GM23248 (cell line): ENCODE results near the gene COL19A1. TPM values are rescaled to one million over a fixed set of nuclear protein-coding genes. Genes with fewer than 3 reads are reported as not detected.

Experiments used
- DNase-seq: peaks from one replicate; pipeline ENCODE4 v3.0.0-alpha.2; 2015
- H2AFZ ChIP-seq: fragments of 200-600 bp; sonication (generic); 2 replicates; pipeline ENCODE4 v1.6.1; 2016; ENCODE audit warnings: antibody characterized with exemption
- H3F3A ChIP-seq: fragments of 200-600 bp; sonication (generic); 2 replicates; pipeline ENCODE4 v1.6.1; 2016; ENCODE audit warnings: mild to moderate bottlenecking, antibody characterized with exemption, mixed run types; ENCODE audit not compliant: insufficient read depth
- H3K27ac ChIP-seq: fragments of 200-600 bp; sonication (generic); 2 replicates; pipeline ENCODE4 v1.5.1; 2016; ENCODE audit warnings: mild to moderate bottlenecking
- H3K27me3 ChIP-seq: fragments of 200-600 bp; sonication (generic); replicated peaks from 2 replicates; pipeline ENCODE4 v1.6.1; 2016; ENCODE audit warnings: mild to moderate bottlenecking; ENCODE audit not compliant: insufficient read depth
- H3K36me3 ChIP-seq: fragments of 200-600 bp; sonication (generic); 2 replicates; pipeline ENCODE4 v1.6.1; 2016; ENCODE audit warnings: low read depth, mild to moderate bottlenecking
- H3K4me1 ChIP-seq: fragments of 200-600 bp; sonication (generic); 2 replicates; pipeline ENCODE4 v1.6.1; 2016; ENCODE audit warnings: mild to moderate bottlenecking; ENCODE audit not compliant: insufficient read depth
- H3K4me2 ChIP-seq: fragments of 200-600 bp; sonication (generic); one replicate; pipeline ENCODE4 v1.6.1; 2016; ENCODE audit warnings: mild to moderate bottlenecking; ENCODE audit not compliant: unreplicated experiment
- H3K4me3 ChIP-seq: fragments of 200-600 bp; sonication (generic); 2 replicates; pipeline ENCODE4 v1.5.1; 2016; ENCODE audit warnings: mild to moderate bottlenecking
- H3K79me2 ChIP-seq: fragments of 200-600 bp; sonication (generic); 2 replicates; pipeline ENCODE4 v1.6.1; 2016; ENCODE audit warnings: mild to moderate bottlenecking; ENCODE audit not compliant: insufficient read depth
- H3K9ac ChIP-seq: fragments of 200-600 bp; sonication (generic); 2 replicates; pipeline ENCODE4 v1.6.1; 2016; ENCODE audit warnings: mild to moderate bottlenecking
- H3K9me2 ChIP-seq: fragments of 200-600 bp; sonication (generic); 2 replicates; pipeline ENCODE4 v1.6.1; 2016; ENCODE audit warnings: mixed run types, mild to moderate bottlenecking, moderate library complexity; ENCODE audit not compliant: insufficient read depth
- H3K9me3 ChIP-seq: fragments of 200-600 bp; sonication (generic); one replicate; pipeline ENCODE4 v1.6.1; 2017; ENCODE audit warnings: low read depth
- H4K20me1 ChIP-seq: fragments of 200-600 bp; sonication (generic); 2 replicates; pipeline ENCODE4 v1.6.0; 2016; ENCODE audit not compliant: insufficient read depth
- EZH2 ChIP-seq: fragments of 200-600 bp; sonication (generic); IDR thresholded peaks from 2 replicates; pipeline ENCODE4 v1.6.1; 2018; ENCODE audit warnings: antibody characterized with exemption, mild to moderate bottlenecking; ENCODE audit not compliant: insufficient read depth, poor library complexity, severe bottlenecking
- EZH2phosphoT487 ChIP-seq: fragments of 200-600 bp; sonication (generic); IDR thresholded peaks from 2 replicates; pipeline ENCODE4 v1.6.1; 2018; ENCODE audit warnings: antibody characterized with exemption, moderate library complexity, mild to moderate bottlenecking, low read depth; ENCODE audit not compliant: insufficient read depth
- WGBS, 2 experiments: methylation state at CpG; one replicate each; pipeline ENCODE4 v1.1.6; 2015 to 2017; ENCODE audit warnings: low lambda C conversion rate in 2 of 2, low coverage in 1 of 2; ENCODE audit errors: missing lambda C conversion rate in 2 of 2; 5-methylcytosine and 5-hydroxymethylcytosine counted together
- in situ Hi-C: fragments of 300-500 bp; cut with MboI; formaldehyde crosslinking; loops from 2 replicates; pipeline ENCODE4 v1.15.0; 2020
- polyA plus RNA-seq: library from polyadenylated mRNA; unstranded; fragments of >200 nt; fragmentation: Nextera tagmentation; extraction: Ambion mirVana; gene quantifications from 2 replicates; pipeline ENCODE4 v1.2.1, GENCODE V29; 2016
- total RNA-seq: library from RNA; depleted of rRNA; stranded (reverse); fragments of >200 nt; shearing (Covaris generic); gene quantifications from 2 replicates; pipeline ENCODE4 v1.2.3, GENCODE V29; 2014

COL19A1 gene
- total and polyA plus RNA-seq, 2 experiments from 2014 or later, result not detected

DNA sequence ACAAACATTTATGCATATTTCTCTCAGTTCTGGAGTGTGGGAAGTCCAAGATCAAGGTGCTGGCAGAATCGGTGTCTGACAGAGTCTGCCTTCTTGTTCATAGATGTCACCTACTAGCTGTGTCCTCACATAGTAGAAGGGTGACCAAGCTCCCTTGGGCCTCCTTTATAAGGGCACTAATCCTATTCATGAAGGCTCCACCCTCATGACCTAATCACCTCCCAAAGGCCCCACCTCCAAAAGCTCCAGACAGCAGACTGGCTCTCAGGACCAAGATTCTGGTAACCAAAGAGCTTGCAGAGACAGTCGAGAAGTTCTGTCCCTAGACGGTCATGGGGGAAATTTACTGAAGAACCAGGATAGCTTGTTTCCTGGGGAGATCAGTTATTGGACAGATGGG, 297.4 kb downstream of the COL19A1 start:
- no peaks in the 10 kb centered on the region for H3K4me1 ChIP-seq
- H3K79me2 ChIP-seq, result no peaks in the 10 kb centered on the region
- no peaks in the 10 kb centered on the region for H4K20me1 ChIP-seq
- no peaks in the 10 kb centered on the region for H3K36me3 ChIP-seq
- no peak for TF ChIP-seq EZH2
- TF ChIP-seq EZH2phosphoT487, result no peak
- no peak overlapping the region for H3K4me3 ChIP-seq
- H3K27ac ChIP-seq, result no peak overlapping the region
- H3K9ac ChIP-seq, result no peak overlapping the region
- H3K9me3 ChIP-seq, result no peaks in the 10 kb centered on the region
- H2AFZ ChIP-seq, result no peak overlapping the region
- no peaks in the 10 kb centered on the region for H3K9me2 ChIP-seq
- H3F3A ChIP-seq, result no peaks in the 10 kb centered on the region
- no peak for DNase-seq
- H3K27me3 ChIP-seq, result peaks cover 26% of the 10 kb centered on the region
- in situ Hi-C loops, result no loop called here
- WGBS, 2 experiments, result 56 to 67% methylated on average over 3 of the region's 3 CpGs
- H3K4me2 ChIP-seq, result no peak overlapping the region

DNA sequence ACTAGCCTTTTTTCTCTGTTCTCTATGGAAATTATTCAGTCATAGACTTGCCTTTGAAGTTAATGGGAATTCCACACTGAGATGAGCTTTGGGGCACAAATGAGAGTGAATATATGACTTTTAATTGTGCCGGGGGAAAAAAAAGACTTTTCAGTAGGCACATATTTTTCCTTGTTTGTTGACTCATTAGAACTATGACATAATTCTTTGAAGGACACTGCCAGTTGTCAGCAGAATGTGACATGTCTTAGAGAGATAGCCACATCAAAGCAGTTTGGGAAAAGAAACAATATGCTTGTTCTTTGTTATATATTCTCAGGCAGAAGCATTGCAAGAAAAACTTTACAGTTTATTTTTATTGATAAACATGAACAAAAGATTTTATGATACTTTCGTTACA, 298.2 kb downstream of the COL19A1 start:
- no peak overlapping the region for H3K4me3 ChIP-seq
- DNase-seq, result no peak
- no peak overlapping the region for H3K4me2 ChIP-seq
- no peaks in the 10 kb centered on the region for H3F3A ChIP-seq
- no peak overlapping the region for H2AFZ ChIP-seq
- H3K79me2 ChIP-seq, result no peaks in the 10 kb centered on the region
- H3K9me3 ChIP-seq, result no peaks in the 10 kb centered on the region
- H4K20me1 ChIP-seq, result no peaks in the 10 kb centered on the region
- H3K9me2 ChIP-seq, result no peaks in the 10 kb centered on the region
- H3K27ac ChIP-seq, result no peak overlapping the region
- H3K27me3 ChIP-seq, result peaks cover 26% of the 10 kb centered on the region
- no peak overlapping the region for H3K9ac ChIP-seq
- H3K36me3 ChIP-seq, result no peaks in the 10 kb centered on the region
- in situ Hi-C loops, result no loop called here
- no peaks in the 10 kb centered on the region for H3K4me1 ChIP-seq
- 19% methylated on average over 2 of the region's 2 CpGs for WGBS, 2 experiments
- no peak for TF ChIP-seq EZH2phosphoT487
- no peak for TF ChIP-seq EZH2

DNA sequence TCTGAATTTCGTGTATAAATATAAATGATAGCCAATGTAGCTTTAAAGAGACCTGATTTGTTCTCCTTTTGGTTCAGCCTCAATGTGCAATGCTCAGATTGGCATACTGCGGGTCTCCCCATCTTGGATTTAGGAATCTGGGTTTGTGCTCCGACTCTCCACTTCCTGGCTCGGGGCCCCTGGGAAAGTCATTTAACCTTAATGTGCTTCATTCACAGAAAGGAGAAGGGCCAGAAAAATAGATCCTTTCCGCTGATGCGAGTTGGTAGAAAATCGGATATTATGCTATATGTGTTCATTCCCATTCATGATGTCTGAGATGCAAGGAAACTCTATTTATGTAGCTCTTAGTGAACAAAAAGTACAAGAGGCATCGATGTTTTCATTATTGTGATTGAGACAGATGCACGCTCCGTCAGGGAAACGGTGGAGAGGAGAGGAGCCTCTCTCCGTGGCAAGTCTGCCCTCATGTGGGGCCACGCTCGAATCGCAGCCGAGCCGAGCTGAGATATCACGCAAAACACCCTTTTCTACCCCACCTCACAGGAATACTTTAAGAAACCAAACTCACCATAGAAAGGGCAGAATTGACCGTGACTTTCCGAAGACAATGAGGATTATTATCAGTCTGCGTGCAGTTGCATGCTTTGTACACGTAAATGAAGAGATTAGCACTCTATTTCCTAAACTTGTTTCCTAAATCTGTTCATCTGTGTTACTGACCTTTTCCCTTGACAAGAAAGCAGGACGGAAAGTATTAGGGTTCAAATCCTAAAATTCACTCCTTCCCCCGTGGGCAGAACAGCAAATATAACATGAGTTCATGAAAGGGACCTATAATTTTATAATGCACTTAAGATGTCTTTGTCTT, 300.0 kb downstream of the COL19A1 start:
- peak; percentile 75 for DNase-seq
- in situ Hi-C loops, result no loop called here
- peak overlapping the region; percentile 63 for H3K4me3 ChIP-seq
- no peaks in the 10 kb centered on the region for H3K79me2 ChIP-seq
- H3F3A ChIP-seq, result no peaks in the 10 kb centered on the region
- no peaks in the 10 kb centered on the region for H3K4me1 ChIP-seq
- H3K27ac ChIP-seq, result no peak overlapping the region
- peak overlapping the region; percentile 73 for H2AFZ ChIP-seq
- TF ChIP-seq EZH2, result no peak
- no peak for TF ChIP-seq EZH2phosphoT487
- no peak overlapping the region for H3K9ac ChIP-seq
- no peaks in the 10 kb centered on the region for H3K36me3 ChIP-seq
- 10 to 12% methylated on average over 24 of the region's 24 CpGs for WGBS, 2 experiments
- H4K20me1 ChIP-seq, result no peaks in the 10 kb centered on the region
- no peaks in the 10 kb centered on the region for H3K9me3 ChIP-seq
- H3K4me2 ChIP-seq, result peak overlapping the region; percentile 79
- no peaks in the 10 kb centered on the region for H3K9me2 ChIP-seq
- peaks cover 22% of the 10 kb centered on the region for H3K27me3 ChIP-seq

DNA sequence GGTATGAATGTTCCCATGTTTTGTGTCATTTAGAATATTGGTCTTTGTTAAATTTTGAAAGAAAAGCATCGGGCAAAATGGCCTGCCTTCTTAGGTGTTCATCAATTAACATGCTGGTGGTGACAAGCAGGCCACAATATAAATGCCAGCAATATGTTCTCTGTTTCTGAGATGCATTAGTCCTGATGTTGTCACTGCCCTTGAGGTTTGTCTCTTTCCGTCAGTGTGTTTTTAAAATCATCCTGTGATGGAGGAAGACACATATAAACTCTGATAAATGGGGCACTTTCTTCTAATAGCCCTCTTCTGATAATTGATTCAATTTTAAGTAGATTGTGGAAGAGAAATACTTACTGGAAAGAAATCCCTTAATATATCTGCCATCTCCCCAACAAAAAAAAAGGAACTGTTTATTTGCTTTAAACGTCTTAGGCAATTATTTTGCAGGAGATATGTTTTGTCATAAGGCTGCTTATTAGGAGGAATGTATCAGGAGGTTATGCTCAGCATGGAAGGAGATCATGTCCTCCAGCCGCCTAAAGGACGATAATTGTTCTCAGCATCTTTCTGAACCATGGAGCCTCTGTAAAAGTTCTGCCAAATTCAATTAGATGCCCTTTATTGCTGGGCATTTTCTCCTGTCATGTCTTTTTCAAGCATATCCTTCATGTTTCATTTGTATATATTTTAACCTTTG, 302.5 kb downstream of the COL19A1 start:
- Histone ChIP-seq H3K9me3 (no peaks in the 10 kb centered on the region), H3K9me2 (no peaks in the 10 kb centered on the region), H3K4me1 (no peaks in the 10 kb centered on the region), H4K20me1 (no peaks in the 10 kb centered on the region), H3K36me3 (no peaks in the 10 kb centered on the region), H3K4me2 (no peak overlapping the region), H3K4me3 (no peak overlapping the region), H3K27ac (no peak overlapping the region), H3K27me3 (peaks cover 22% of the 10 kb centered on the region), H3K9ac (no peak overlapping the region), H3F3A (no peaks in the 10 kb centered on the region), H2AFZ (no peak overlapping the region), H3K79me2 (no peaks in the 10 kb centered on the region)
- WGBS, 2 experiments, result 59 to 65% methylated on average over 5 of the region's 5 CpGs
- no peak for DNase-seq
- in situ Hi-C loops, result no loop called here
- no peak for TF ChIP-seq EZH2phosphoT487
- no peak for TF ChIP-seq EZH2
